Stimulated activated CD8-positive, alpha-beta memory T cell treated with anti-CD3 and anti-CD28 coated beads, Interleukin-15, amount 100 ng/mL, for 48 hours (primary cell): ENCODE results near the gene ZPBP.

Experiments used
- DNase-seq, 2 donors: peaks; one replicate each; pipeline ENCODE4 v3.0.0-alpha.2; 2020; ENCODE audit warnings: low read depth in 2 of 2

Gene ZPBP

GRCh38 chr7:50092579-50093491 lies at the start of gene ZPBP:
ZPBP (minus strand) TSS chr7:50093246; CDS start chr7:50093194, 52 bp downstream.
- peak in 1 of 2 donors; percentile 43 for DNase-seq

- DNase-seq, result no peak
These were observed 49.5 kb upstream of the ZPBP start for GRCh38 chr7:50142425-50143017.

GRCh38 chr7:50141854-50142253 lies 48.8 kb upstream of the ZPBP start:
- no peak for DNase-seq

GRCh38 chr7:50141131-50141530 lies 48.1 kb upstream of the ZPBP start:
- no peak for DNase-seq

GRCh38 chr7:50140688-50141087 lies 47.6 kb upstream of the ZPBP start:
- no peak for DNase-seq

- DNase-seq, result no peak
These were observed 45.1 kb upstream of the ZPBP start for GRCh38 chr7:50138101-50138500.

- no peak for DNase-seq
These were observed 32.7 kb upstream of the ZPBP start for GRCh38 chr7:50125766-50126165.

GRCh38 chr7:50121286-50121685 lies 28.2 kb upstream of the ZPBP start:
- DNase-seq, result no peak

GRCh38 chr7:50119815-50120637 lies 27.0 kb upstream of the ZPBP start:
- peak; percentile 7 to 18 for DNase-seq

- no peak for DNase-seq
These were observed 19.2 kb upstream of the ZPBP start for GRCh38 chr7:50112250-50112649.

- no peak for DNase-seq
These were observed 8.8 kb upstream of the ZPBP start for GRCh38 chr7:50101873-50102272.

- DNase-seq, result no peak
These were observed 2.6 kb upstream of the ZPBP start for GRCh38 chr7:50095634-50096033.

GRCh38 chr7:50088463-50089129 lies 4.5 kb downstream of the ZPBP start:
- no peak for DNase-seq

GRCh38 chr7:50085344-50085743 lies 7.7 kb downstream of the ZPBP start:
- DNase-seq, result no peak

GRCh38 chr7:50073093-50073492 lies 20.0 kb downstream of the ZPBP start:
- no peak for DNase-seq

GRCh38 chr7:50069613-50070012 lies 23.4 kb downstream of the ZPBP start:
- no peak for DNase-seq

- no peak for DNase-seq
These were observed 24.0 kb downstream of the ZPBP start for GRCh38 chr7:50068850-50069551.

- DNase-seq, result no peak
These were observed 25.0 kb downstream of the ZPBP start for GRCh38 chr7:50068026-50068425.

GRCh38 chr7:50062951-50063350 lies 30.1 kb downstream of the ZPBP start:
- DNase-seq, result no peak

GRCh38 chr7:50056131-50056530 lies 36.9 kb downstream of the ZPBP start:
- no peak for DNase-seq

GRCh38 chr7:50047716-50048115 lies 45.3 kb downstream of the ZPBP start:
- no peak for DNase-seq
